GM12878 (cell line): ENCODE results near the gene MDGA2. TPM values are rescaled to one million over a fixed set of nuclear protein-coding genes. Genes with fewer than 3 reads are reported as not detected.

Experiments
- ATAC-seq: fragments of 200-7000 bp; cut with Tn5 transposase; 3 replicates; pipeline ENCODE4 v1.9.1; 2020; ENCODE audit warnings: mild to moderate bottlenecking, moderate library complexity
- BruUV-seq: library from RNA; stranded (reverse); fragments of 400-500 nt; replicated peaks from 2 replicates; lab custom pipeline; 2021; lab: Mats Ljungman, UMichigan
- CTCF ChIA-PET: fragments of 300-600 bp; sonication (Branson Sonifier 250); formaldehyde crosslinking; extraction: SDS; loops from one replicate; lab custom pipeline; 2021; ENCODE audit warnings: inconsistent platforms; lab: Yijun Ruan, JAX
- POLR2A ChIA-PET: fragments of 350-600 bp; formaldehyde crosslinking; extraction: SDS; loops from one replicate; lab custom pipeline; 2021; ENCODE audit warnings: inconsistent platforms; lab: Charles Lee
- RAD21 ChIA-PET: fragments of 300-600 bp; sonication (Branson Sonifier 250); formaldehyde crosslinking; loops from one replicate; lab custom pipeline; 2023; ENCODE audit warnings: antibody characterized with exemption; ENCODE audit not compliant: unreplicated experiment; lab: Charles Lee
- SMC1A ChIA-PET: fragments of 300-600 bp; sonication (Branson Sonifier 250); formaldehyde crosslinking; loops from one replicate; lab custom pipeline; 2023; ENCODE audit not compliant: unreplicated experiment, uncharacterized antibody; lab: Charles Lee
- DNase-seq: peaks from one replicate; pipeline ENCODE4 v3.0.0-alpha.2; 2011; ENCODE audit warnings: low read depth, low spot score
- FAIRE-seq: peaks from 3 replicates; lab custom pipeline; 2011; peaks lifted over from hg19 to GRCh38; lab: Jason Lieb, UNC
- H2AFZ ChIP-seq: 2 replicates; pipeline ENCODE4 v1.6.0; 2011; ENCODE audit warnings: low read depth, low read length, control low read depth; ENCODE audit not compliant: control insufficient read depth
- H3K27ac ChIP-seq: 2 replicates; pipeline ENCODE4 v1.5.1; 2011; ENCODE audit warnings: control low read depth; ENCODE audit not compliant: control insufficient read depth, insufficient read depth
- H3K27me3 ChIP-seq, 2 experiments: replicated peaks in 1 of 2; 2 replicates each; pipeline versions ENCODE4 v1.6.0 to v1.6.1; 2011; ENCODE audit warnings: low read length in 1 of 2; ENCODE audit not compliant: control insufficient read depth in 2 of 2, insufficient read depth in 2 of 2
- H3K36me3 ChIP-seq, 2 experiments: 2 replicates each; pipeline ENCODE4 v1.5.1; 2011; ENCODE audit warnings: low read length in 1 of 2; ENCODE audit not compliant: control insufficient read depth in 2 of 2, insufficient read depth in 2 of 2
- H3K4me1 ChIP-seq: 2 replicates; pipeline ENCODE4 v1.6.1; 2011; ENCODE audit warnings: mild to moderate bottlenecking, low read length, moderate library complexity, mixed read lengths; ENCODE audit not compliant: control insufficient read depth, insufficient read depth
- H3K4me2 ChIP-seq: 2 replicates; pipeline ENCODE4 v1.6.0; 2011; ENCODE audit warnings: control low read depth; ENCODE audit not compliant: control insufficient read depth, insufficient read depth
- H3K4me3 ChIP-seq: fragments of 200-600 bp; sonication (generic); 2 replicates; pipeline ENCODE4 v1.5.1; 2016
- H3K79me2 ChIP-seq: 2 replicates; pipeline ENCODE4 v1.6.0; 2011; ENCODE audit warnings: low read length; ENCODE audit not compliant: control insufficient read depth, insufficient read depth
- H3K9ac ChIP-seq: 2 replicates; pipeline ENCODE4 v1.8.0; 2011; ENCODE audit warnings: low read length, control low read depth, mixed read lengths; ENCODE audit not compliant: control insufficient read depth, insufficient read depth
- H3K9me3 ChIP-seq: replicated peaks from 3 replicates; pipeline ENCODE4 v1.5.1; 2011; ENCODE audit warnings: mild to moderate bottlenecking, low read length; ENCODE audit not compliant: control insufficient read depth, insufficient read depth
- H4K20me1 ChIP-seq: 2 replicates; pipeline ENCODE4 v1.6.0; 2011; ENCODE audit not compliant: control insufficient read depth, insufficient read depth
- ETV6 ChIP-seq, 2 experiments: fragments of 450-650 bp in 1 of 2; IDR thresholded peaks in 1 of 2; conservative IDR thresholded peaks in 1 of 2; 2 replicates each; pipeline ENCODE4 v1.6.1; 2014; ENCODE audit warnings: antibody characterized with exemption in 1 of 2, borderline replicate concordance in 1 of 2, low read depth in 1 of 2, mild to moderate bottlenecking in 1 of 2, moderate library complexity in 1 of 2
- JUND ChIP-seq: IDR thresholded peaks from 2 replicates; pipeline ENCODE4 v1.6.1; 2012; ENCODE audit warnings: low read depth, mild to moderate bottlenecking, low read length, improper control_type of control experiment, moderate library complexity
- SRF ChIP-seq, 2 experiments: IDR thresholded peaks; 2 replicates each; pipeline ENCODE4 v1.6.1; 2011; ENCODE audit warnings: low read depth in 2 of 2, low read length in 2 of 2, mild to moderate bottlenecking in 1 of 2, moderate library complexity in 1 of 2
- STAT1 ChIP-seq: fragments of 450-650 bp; conservative IDR thresholded peaks from 2 replicates; pipeline ENCODE4 v1.6.1; 2014; ENCODE audit warnings: antibody characterized with exemption, mild to moderate bottlenecking
- USF2 ChIP-seq: IDR thresholded peaks from 2 replicates; pipeline ENCODE4 v1.6.1; 2011; ENCODE audit warnings: low read depth, low read length, improper control_type of control experiment, borderline replicate concordance
- WGBS: methylation state at CpG from one replicate; pipeline ENCODE4 v1.1.6; 2016; ENCODE audit warnings: low lambda C conversion rate; ENCODE audit not compliant: insufficient replicate concordance, insufficient coverage; ENCODE audit errors: missing lambda C conversion rate; 5-methylcytosine and 5-hydroxymethylcytosine counted together
- in situ Hi-C: fragments of 300-500 bp; cut with MboI; formaldehyde crosslinking; loops from 9 replicates; pipeline ENCODE4 v1.14.3; 2018; ENCODE audit warnings: mixed read lengths
- intact Hi-C: fragments of 100-400 bp; cut with micrococcal nuclease; formaldehyde crosslinking; loops from one replicate; pipeline ENCODE4 v1.14.2; 2022; ENCODE audit not compliant: unreplicated experiment
- polyA plus RNA-seq, 11 experiments: library from polyadenylated mRNA; depleted of rRNA in 4 of 11; unstranded in 6 of 11; stranded (reverse) in 5 of 11; fragments of >200 nt; fragmentation: Nextera tagmentation in 4 of 11; fragmentation: Illumina TruSeq in 1 of 11; extraction: Ambion mirVana in 4 of 11; extraction: Trizol in 1 of 11; gene quantifications; 1 replicate in 1 of 11; 2 replicates in 10 of 11; pipeline versions ENCODE4 v1.2.1 to v1.2.3, GENCODE V29; 2011 to 2016; ENCODE audit warnings: inconsistent platforms in 2 of 11, missing spikeins in 2 of 11, low read depth in 1 of 11
- total RNA-seq, 4 experiments: library from RNA; depleted of rRNA in 3 of 4; stranded (reverse); fragments of >200 nt in 3 of 4; fragmentation: Illumina TruSeq in 1 of 4; extraction: Trizol in 1 of 4; gene quantifications; 2 replicates each; pipeline versions ENCODE4 v1.2.1 to v1.2.3, GENCODE V29; 2013 to 2021
- TF ChIP-seq, protein P1 (sequence below): IDR thresholded peaks from 2 replicates; pipeline ENCODE4 v1.6.1; 2011; ENCODE audit warnings: borderline replicate concordance, low read depth, mild to moderate bottlenecking, moderate library complexity, mixed read lengths, low read length; ENCODE audit not compliant: insufficient read depth; ENCODE audit errors: extremely low read length

Gene MDGA2
- total and polyA plus RNA-seq, 10 of the 15 experiments (the other 5 are each of a cell fraction or from before 2014, with no cell fraction given) = not detected

GRCh38 chr14:46951103-46951502, 724.3 kb downstream of the MDGA2 start:
- intact Hi-C loops = no loop called here
- ATAC-seq = no peak
- POLR2A ChIA-PET = no interaction called here
- TF ChIP-seq USF2 (no peak), ETV6 (conservative IDR thresholded peaks at IDR 0.05 in 1 of 2, IDR thresholded peaks at IDR 0.05 in 1 of 2; ENCODE audit: borderline replicate concordance in 1 of 2, low read depth in 1 of 2) (no peak), STAT1 (no peak), JUND (no peak), SRF (IDR thresholded peaks at IDR 0.05; ENCODE audit: low read depth in 2 of 2, low read length in 2 of 2) (no peak)
- TF ChIP-seq, protein P1, sequence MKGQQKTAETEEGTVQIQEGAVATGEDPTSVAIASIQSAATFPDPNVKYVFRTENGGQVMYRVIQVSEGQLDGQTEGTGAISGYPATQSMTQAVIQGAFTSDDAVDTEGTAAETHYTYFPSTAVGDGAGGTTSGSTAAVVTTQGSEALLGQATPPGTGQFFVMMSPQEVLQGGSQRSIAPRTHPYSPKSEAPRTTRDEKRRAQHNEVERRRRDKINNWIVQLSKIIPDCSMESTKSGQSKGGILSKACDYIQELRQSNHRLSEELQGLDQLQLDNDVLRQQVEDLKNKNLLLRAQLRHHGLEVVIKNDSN = no peak
- Histone ChIP-seq H3K4me1 (no peaks in the 10 kb centered on the region), H3K9ac (no peak overlapping the region), H3K4me3 (no peak overlapping the region), H3K27ac (no peak overlapping the region), H3K9me3 (no peaks in the 10 kb centered on the region), H3K79me2 (no peaks in the 10 kb centered on the region), H3K27me3 (no peaks in the 10 kb centered on the region), H3K36me3 (no peaks in the 10 kb centered on the region), H2AFZ (no peak overlapping the region), H4K20me1 (no peaks in the 10 kb centered on the region), H3K4me2 (no peak overlapping the region)
- no peak for FAIRE-seq
- 0% methylated on average over 2 of the region's 2 CpGs for WGBS
- in situ Hi-C loops = no loop called here
- CTCF ChIA-PET = no interaction called here
- DNase-seq = no peak
- SMC1A ChIA-PET = no interaction called here
- RAD21 ChIA-PET = no interaction called here
- BruUV-seq = no TSS peak
